Esophagus muscularis mucosa (tissue), 4 donors: ENCODE measurements around the gene LRRN4. TPM values are rescaled to one million over a fixed set of nuclear protein-coding genes. Genes with fewer than 3 reads are reported as not detected.

Experiments used
- DNase-seq: peaks from one replicate; pipeline ENCODE4 v3.0.0-alpha.2; 2017; ENCODE audit errors: extremely low spot score
- H3K27ac ChIP-seq, 4 donors: fragments of 200-600 bp; sonication (generic); replicated peaks in 1 of 4; 1 replicate in 3 of 4; 2 replicates in 1 of 4; pipeline ENCODE4 v1.5.1; 2016 to 2019; ENCODE audit warnings: mild to moderate bottlenecking in 1 of 4
- H3K27me3 ChIP-seq, 4 donors: fragments of 200-600 bp; sonication (generic); one replicate each; pipeline versions ENCODE4 v1.5.1 to v1.6.0; 2016 to 2019
- H3K36me3 ChIP-seq, 4 donors: fragments of 200-600 bp; sonication (generic); one replicate each; pipeline ENCODE4 v1.5.1; 2016 to 2019
- H3K4me1 ChIP-seq, 4 donors: fragments of 200-600 bp; sonication (generic); one replicate each; pipeline ENCODE4 v1.5.1; 2016 to 2019
- H3K4me3 ChIP-seq, 4 donors: fragments of 200-600 bp; sonication (generic); 1 replicate in 2 of 4; 2 replicates in 2 of 4; pipeline ENCODE4 v1.5.1; 2016 to 2019; ENCODE audit warnings: mild to moderate bottlenecking in 4 of 4, moderate library complexity in 1 of 4
- H3K9me3 ChIP-seq, 4 donors: fragments of 200-600 bp; sonication (generic); 1 replicate in 3 of 4; 2 replicates in 1 of 4; pipeline ENCODE4 v1.5.1; 2016 to 2019
- CTCF ChIP-seq, 3 experiments: fragments of 200-600 bp in 2 of 3; fragments of 450-650 bp in 1 of 3; sonication (generic) in 2 of 3; IDR thresholded peaks; one replicate each; pipeline ENCODE4 v1.5.1; 2017 to 2019; ENCODE audit warnings: antibody characterized with exemption in 3 of 3, mild to moderate bottlenecking in 2 of 3, moderate library complexity in 1 of 3
- EP300 ChIP-seq: sonication (generic); formaldehyde crosslinking; IDR thresholded peaks from one replicate; pipeline ENCODE4 v1.6.1; 2017; ENCODE audit warnings: antibody characterized with exemption
- POLR2A ChIP-seq: fragments of 450-650 bp; IDR thresholded peaks from one replicate; pipeline ENCODE4 v1.6.1; 2017; ENCODE audit warnings: antibody characterized with exemption, moderate library complexity, mild to moderate bottlenecking, low read depth
- POLR2AphosphoS5 ChIP-seq, 2 donors: sonication (generic); formaldehyde crosslinking; IDR thresholded peaks; one replicate each; pipeline ENCODE4 v1.6.1; 2017; ENCODE audit warnings: antibody characterized with exemption in 2 of 2
- WGBS: methylation state at CpG from one replicate; pipeline ENCODE4 v1.1.5; 2018; 5-methylcytosine and 5-hydroxymethylcytosine counted together
- intact Hi-C: fragments of 100-400 bp; cut with DNase I; formaldehyde crosslinking; loops from one replicate; pipeline ENCODE4 v1.15.1; 2023
- total RNA-seq, 4 donors: library from RNA; depleted of rRNA; stranded (reverse); fragments of >200 nt; gene quantifications; one replicate each; pipeline versions ENCODE4 v1.1.0 to v1.2.1, GENCODE V29; 2016

LRRN4 gene
- total RNA-seq, 4 donors from 2014 or later = 0.17 to 0.42 TPM; not detected in 2

GRCh38 chr20:6017880-6018279 lies 36.0 kb downstream of the LRRN4 start:
- TF ChIP-seq POLR2AphosphoS5 (IDR thresholded peaks at IDR 0.05) = no peak
- Histone ChIP-seq H3K4me3 (no peak overlapping the region), H3K4me1 (no peaks in the 10 kb centered on the region), H3K27me3 (no peaks in the 10 kb centered on the region), H3K36me3 (peaks cover 4 to 49% (median 18%) of the 10 kb centered on the region in 4 donors), H3K27ac (no peak overlapping the region), H3K9me3 (no peaks in the 10 kb centered on the region)
- no peak for DNase-seq
- intact Hi-C loops = no loop called here
- WGBS = 93% methylated on average over 7 of the region's 7 CpGs

- Histone ChIP-seq H3K36me3 (peaks cover 4 to 52% (median 19%) of the 10 kb centered on the region in 4 donors), H3K4me3 (no peak overlapping the region), H3K4me1 (no peaks in the 10 kb centered on the region), H3K27me3 (no peaks in the 10 kb centered on the region), H3K9me3 (no peaks in the 10 kb centered on the region), H3K27ac (no peak overlapping the region)
- TF ChIP-seq EP300 (no peak), POLR2A (no peak), POLR2AphosphoS5 (IDR thresholded peaks at IDR 0.05) (no peak), CTCF (IDR thresholded peaks at IDR 0.05) (no peak)
- intact Hi-C loops = no loop called here
- no peak for DNase-seq
These were observed 36.4 kb downstream of the LRRN4 start for GRCh38 chr20:6017467-6017866.

GRCh38 chr20:6014957-6015356 lies 38.9 kb downstream of the LRRN4 start:
- H3K27me3 ChIP-seq = no peaks in the 10 kb centered on the region
- WGBS = 89% methylated on average over 4 of the region's 4 CpGs
- peaks cover 20 to 70% (median 38%) of the 10 kb centered on the region in 4 donors for H3K36me3 ChIP-seq
- H3K9me3 ChIP-seq = no peaks in the 10 kb centered on the region
- no peaks in the 10 kb centered on the region for H3K4me1 ChIP-seq
- no peak overlapping the region for H3K27ac ChIP-seq
- no peak for DNase-seq
- H3K4me3 ChIP-seq = no peak overlapping the region
- intact Hi-C loops = no loop called here
- TF ChIP-seq POLR2AphosphoS5 (IDR thresholded peaks at IDR 0.05) = no peak
- no peak for TF ChIP-seq POLR2A
- TF ChIP-seq CTCF (IDR thresholded peaks at IDR 0.05) = no peak
- TF ChIP-seq EP300 = no peak

GRCh38 chr20:6014017-6014416 lies 39.8 kb downstream of the LRRN4 start:
- intact Hi-C loops = no loop called here

GRCh38 chr20:6012179-6012578 lies 41.7 kb downstream of the LRRN4 start:
- Histone ChIP-seq H3K9me3 (no peaks in the 10 kb centered on the region), H3K36me3 (peaks cover 20 to 72% (median 38%) of the 10 kb centered on the region in 4 donors), H3K27me3 (no peaks in the 10 kb centered on the region), H3K4me1 (peaks cover 14 to 21% (median 19%) of the 10 kb centered on the region in 4 donors), H3K4me3 (no peak overlapping the region), H3K27ac (no peak overlapping the region)
- 97% methylated on average over 5 of the region's 5 CpGs for WGBS
- intact Hi-C loops = no loop called here
- TF ChIP-seq POLR2A (no peak), CTCF (IDR thresholded peaks at IDR 0.05) (no peak), EP300 (no peak), POLR2AphosphoS5 (IDR thresholded peaks at IDR 0.05) (no peak)
- no peak for DNase-seq

More at GRCh38 chr20:6014017-6014416, 39.8 kb downstream of the LRRN4 start:
- Histone ChIP-seq H3K27me3 (no peaks in the 10 kb centered on the region), H3K36me3 (peaks cover 20 to 74% (median 40%) of the 10 kb centered on the region in 4 donors), H3K4me1 (peaks cover 0 to 3% (median under 1%) of the 10 kb centered on the region in 4 donors), H3K9me3 (no peaks in the 10 kb centered on the region), H3K4me3 (no peak overlapping the region), H3K27ac (no peak overlapping the region)
- WGBS = 89% methylated on average over 3 of the region's 3 CpGs
- no peak for TF ChIP-seq CTCF (IDR thresholded peaks at IDR 0.05)
- TF ChIP-seq POLR2AphosphoS5 (IDR thresholded peaks at IDR 0.05) = no peak
- no peak for TF ChIP-seq EP300
- TF ChIP-seq POLR2A = no peak
- no peak for DNase-seq
